DMS53 treated with DMSO at 0.1 percent for 48 hours (cell line): Measurements from ENCODE around the gene ADPRHL1.
A peak's percentile ranks its signal among the peaks of the same experiment; 100 is the strongest.

Experiments
- DNase-seq: peaks from one replicate; lab custom pipeline; 2025; ENCODE audit not compliant: unreplicated experiment; lab: John Stamatoyannopoulos, UW

ADPRHL1 gene

DNA sequence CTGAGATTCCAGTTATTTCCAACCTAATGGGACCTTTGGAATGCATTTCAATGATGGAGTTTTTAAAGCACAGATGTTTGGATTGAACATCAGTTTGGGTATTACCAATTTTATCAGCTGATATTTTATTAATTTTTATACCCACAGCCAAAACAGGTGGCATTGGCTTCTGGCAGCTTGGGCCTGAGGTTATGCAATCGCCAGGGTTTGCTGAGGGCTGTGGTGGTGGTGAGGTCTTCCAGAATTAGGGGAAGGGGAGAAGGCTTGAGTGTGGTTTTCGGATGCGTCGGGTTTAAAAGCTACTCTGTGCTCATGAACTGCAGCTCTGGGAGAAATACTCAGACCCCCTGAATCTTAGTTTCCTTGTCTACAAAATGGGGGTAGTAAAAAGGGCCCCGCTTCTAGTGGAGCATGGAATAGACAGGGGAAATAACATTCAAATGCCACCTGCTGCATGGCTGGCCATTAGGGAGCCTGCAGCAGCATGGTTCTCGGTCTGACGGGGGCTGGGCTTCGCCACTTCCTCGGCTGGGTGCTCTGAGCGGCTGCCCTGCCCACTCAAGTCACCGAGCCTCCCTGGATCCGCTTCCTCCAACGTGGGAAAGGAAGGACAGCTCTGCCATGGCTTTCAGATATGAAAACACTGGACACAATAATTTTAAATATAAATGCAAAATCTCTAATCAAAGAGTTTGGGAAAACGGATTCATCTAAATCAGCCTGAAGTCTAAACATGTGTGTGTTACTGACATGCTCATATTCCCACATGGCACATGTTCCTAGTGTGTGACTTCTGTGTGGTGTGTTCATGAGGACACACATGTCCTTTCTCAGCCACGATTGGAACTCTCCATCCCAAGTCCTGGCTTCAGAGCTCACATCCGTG is 35.2 kb downstream of the ADPRHL1 start:
- no peak for DNase-seq

- no peak for DNase-seq
These were observed 36.1 kb downstream of the ADPRHL1 start for GRCh38 chr13:113417008-113417751.

DNA sequence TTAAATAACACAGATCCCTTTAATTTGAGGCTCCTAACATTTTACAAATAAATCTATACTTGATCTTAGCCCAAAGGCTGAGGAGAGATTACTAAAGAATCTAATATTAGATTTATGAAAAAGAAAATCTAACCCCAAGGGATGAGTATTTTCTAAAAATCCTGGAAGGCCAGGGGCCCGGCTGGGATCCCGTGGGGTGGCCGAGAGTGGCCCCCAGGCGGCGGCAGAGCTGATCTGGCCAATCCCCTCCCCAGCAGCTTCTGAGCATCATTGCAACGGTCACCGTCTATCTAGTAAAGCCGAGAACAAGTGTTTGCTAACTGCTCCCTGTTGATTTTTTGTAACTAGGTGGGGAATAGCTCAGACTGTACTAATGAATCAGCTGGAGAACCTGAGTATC is 37.5 kb downstream of the ADPRHL1 start:
- DNase-seq: no peak

DNA sequence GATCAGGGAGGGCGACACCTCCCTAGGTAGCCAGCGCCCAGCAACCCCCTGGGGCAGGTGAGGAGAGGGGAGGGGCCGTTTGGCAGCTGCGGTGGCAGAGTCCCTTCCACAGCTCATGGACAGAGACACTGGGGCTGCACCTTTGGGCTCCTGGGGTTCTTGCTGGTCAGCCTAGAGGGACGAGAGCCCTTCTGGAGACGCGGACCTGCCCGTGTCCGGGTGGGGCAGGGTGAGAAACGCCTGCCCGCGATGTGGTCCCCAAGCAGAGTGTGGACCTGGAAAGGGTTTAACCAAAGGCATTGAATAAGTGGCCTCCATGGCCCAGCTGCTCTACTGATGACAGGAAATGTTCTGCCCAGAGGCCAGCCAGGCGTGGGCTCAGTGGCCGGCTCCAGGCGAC is 38.3 kb downstream of the ADPRHL1 start:
- DNase-seq: no peak

GRCh38 chr13:113414335-113414734 is 39.0 kb downstream of the ADPRHL1 start:
- DNase-seq: no peak

DNA sequence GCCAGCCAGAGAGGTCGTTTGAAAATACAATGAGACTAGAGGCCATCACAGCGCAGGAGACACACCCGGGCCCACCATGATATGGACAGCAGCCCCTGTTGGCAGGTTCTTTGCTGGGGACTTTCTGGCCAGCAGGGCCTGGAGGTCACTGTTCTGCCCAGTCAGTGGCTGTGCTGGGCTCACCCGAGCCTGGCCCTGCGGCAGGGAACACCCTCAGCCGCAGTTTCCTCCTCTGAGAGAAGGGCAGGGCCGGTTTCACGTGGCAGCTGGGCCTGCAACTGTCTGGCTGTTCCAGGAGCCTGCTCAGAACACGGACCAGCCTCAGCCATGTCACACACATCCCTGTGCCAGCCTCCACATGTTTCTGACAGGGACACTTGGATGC is 39.4 kb downstream of the ADPRHL1 start:
- DNase-seq: no peak

DNA sequence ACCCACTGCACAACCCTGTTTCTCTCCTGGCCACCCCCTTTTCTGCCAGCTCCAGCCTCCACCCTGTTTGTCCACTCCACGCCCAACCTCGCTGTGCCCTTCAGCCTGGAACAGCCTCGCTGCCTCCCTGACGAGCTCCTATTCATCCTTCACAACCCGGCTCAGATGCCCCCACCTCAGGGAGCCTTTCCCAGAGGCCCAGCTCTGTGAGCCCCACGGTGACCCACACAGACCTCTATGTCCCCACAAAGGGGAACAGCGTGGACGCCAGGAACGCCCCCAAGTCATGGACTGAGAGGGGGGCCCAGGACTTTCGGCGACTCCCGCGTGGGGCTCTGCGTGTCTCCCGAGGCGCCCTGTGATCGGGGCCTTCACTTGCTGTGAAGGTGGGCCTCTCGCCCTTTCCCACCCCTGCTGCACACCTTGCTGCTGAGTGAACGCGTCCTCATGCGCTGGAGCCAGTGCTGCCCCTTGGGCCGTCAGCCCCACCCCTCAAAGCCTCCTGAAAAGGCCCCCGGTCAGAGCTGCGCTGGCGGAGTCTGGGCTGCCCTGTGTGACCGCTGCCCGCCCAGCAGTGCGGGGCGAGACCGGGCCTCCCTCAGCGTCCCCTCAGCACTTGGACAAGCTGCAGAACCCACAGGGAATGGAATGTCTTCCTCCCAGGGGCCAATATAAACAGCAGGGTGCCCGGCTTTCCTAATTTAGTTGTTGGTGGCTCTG is 40.0 kb downstream of the ADPRHL1 start:
- no peak for DNase-seq

- no peak for DNase-seq
These were observed 40.8 kb downstream of the ADPRHL1 start for GRCh38 chr13:113412440-113412839.

DNA sequence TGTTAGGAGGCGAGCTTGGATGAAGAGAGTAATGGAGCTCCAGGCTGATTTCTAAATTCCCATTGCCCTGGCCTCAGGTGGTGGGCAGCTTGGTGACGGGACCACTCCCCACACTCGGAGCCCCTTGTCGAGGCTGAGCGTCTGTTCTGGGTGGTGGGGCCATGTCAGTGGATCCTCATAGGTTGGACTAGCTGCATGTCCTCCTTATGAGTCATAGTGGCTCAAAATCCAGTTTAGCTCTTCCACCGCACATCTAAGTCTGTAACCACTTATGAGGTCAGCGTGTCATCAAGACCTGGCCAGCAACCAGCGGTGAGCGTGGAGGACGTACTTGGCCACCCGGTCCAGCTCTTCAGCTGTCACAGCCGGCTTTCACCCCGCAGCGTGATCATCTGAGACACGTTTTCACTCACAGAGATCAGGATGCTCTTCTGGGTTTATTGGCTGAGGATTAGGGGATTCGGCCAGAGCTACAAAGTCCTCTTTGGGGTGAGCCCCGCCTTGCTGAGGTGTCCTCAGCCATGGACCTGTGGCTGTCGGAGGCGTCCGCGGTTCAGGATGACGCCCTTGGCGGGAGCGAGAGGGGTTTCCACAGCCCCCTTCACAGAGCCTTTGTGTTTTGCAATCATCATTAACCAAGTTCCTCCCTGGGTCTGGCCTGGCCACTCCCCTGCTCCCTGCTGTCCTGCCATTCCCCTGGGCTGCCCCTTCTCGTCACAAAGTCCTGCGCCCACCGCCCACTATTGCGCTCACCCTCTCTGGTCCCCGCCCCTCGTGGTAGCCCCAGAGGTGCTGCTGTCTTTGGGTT is 41.9 kb downstream of the ADPRHL1 start:
- DNase-seq: peak; percentile 7

- DNase-seq: no peak
These were observed 42.7 kb downstream of the ADPRHL1 start for GRCh38 chr13:113410472-113411201.

DNA sequence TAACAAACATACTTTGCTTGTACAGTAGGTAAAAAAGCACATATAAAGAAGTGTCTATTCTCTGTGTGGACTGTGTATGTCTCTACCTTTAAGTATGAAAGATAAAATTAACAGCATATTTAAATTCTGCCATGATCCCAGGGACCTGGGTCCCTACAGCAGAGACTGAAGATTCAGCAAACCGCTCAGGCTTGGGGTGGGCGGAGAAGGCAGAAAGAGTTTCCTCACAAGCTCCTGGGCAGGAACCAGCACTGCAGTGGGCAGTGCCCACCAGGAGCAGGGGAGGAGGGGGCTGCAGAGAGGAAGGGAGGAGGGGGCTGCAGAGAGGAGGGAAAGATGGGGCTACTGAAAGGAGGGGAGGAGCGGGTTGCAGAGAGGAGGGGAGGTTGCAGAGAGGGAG is 44.7 kb downstream of the ADPRHL1 start:
- no peak for DNase-seq

- DNase-seq: no peak
These were observed 45.5 kb downstream of the ADPRHL1 start for GRCh38 chr13:113407531-113408393.

DNA sequence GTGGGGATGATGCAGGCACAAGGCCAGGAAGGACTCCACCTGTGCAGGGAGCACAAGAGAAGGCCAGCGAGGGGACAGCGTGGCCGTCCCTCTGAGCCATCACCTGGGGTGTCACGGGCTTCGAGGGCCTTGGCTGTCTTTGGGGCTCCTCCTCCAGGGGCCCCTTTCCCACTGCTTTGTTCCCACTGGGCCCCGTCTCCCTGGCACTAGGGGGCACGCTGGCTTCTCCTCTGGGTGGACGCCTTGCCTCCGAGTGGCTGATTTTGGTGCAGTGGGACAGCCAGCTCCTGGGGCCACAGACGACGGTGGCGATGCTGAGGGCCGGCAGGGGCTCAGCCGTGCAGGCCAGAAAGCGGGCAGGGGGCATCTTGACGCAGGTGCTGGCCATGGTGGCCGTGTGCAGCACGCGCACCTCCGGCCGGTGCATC is 46.2 kb downstream of the ADPRHL1 start:
- DNase-seq: no peak

- no peak for DNase-seq
These were observed 46.8 kb downstream of the ADPRHL1 start for GRCh38 chr13:113406321-113407102.

GRCh38 chr13:113405481-113406300 is 47.6 kb downstream of the ADPRHL1 start:
- no peak for DNase-seq

- DNase-seq: no peak
These were observed 48.4 kb downstream of the ADPRHL1 start for GRCh38 chr13:113404723-113405471.

GRCh38 chr13:113404366-113404722 is 48.9 kb downstream of the ADPRHL1 start:
- no peak for DNase-seq
